Activated CD4-positive, CD25-positive, alpha-beta regulatory T cell treated with anti-CD3 and anti-CD28 coated beads, Interleukin-2, amount 50 U/mL, for 16 hours (primary cell): ENCODE results near the gene ULK4.
"Not testable (repeated sequence)": the region's sequence is repeated elsewhere in the genome, so short reads cannot be mapped to it uniquely, and the experiment has no call there.

Experiments used
- DNase-seq: peaks from one replicate; pipeline ENCODE4 v3.0.0-alpha.2; 2020; ENCODE audit warnings: low read depth, low spot score

Gene ULK4

DNA sequence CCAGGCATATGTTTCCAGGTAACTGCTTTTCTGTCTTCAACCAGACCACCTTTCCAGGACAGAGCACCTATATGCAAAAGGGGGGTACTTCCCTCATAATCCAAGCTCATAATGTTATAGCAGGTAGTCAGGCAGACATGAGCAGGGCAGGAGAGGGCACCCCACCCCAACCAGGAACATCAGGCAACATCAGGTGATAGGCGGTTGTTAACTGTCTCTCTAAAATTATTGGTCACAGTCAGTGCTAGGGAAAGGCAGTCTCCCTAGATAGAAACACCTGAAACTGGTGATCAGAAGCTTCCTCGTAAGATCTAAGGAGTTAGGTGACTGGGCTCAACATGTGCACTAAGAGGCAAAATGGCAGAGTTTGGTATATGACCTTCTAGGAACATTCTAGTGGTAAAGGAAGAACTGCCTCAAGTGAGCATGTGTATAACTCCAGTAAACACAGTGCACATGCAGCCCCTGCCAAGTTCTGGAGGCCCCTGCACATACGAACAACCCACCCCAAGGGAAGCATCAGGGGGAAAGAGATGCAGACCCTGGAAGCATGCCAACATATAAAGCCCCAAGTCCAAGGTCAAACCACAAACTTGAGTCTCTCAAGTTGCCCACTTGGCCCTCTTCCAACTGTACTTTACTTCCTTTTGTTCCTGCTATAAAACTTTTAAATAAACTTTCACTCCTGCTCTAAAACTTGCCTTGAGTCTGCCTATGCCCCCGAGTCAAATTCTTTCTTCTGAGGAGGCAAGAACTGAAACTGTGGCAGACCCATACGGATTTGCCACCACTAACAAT is 270.9 kb downstream of the ULK4 start:
- DNase-seq: no peak

DNA sequence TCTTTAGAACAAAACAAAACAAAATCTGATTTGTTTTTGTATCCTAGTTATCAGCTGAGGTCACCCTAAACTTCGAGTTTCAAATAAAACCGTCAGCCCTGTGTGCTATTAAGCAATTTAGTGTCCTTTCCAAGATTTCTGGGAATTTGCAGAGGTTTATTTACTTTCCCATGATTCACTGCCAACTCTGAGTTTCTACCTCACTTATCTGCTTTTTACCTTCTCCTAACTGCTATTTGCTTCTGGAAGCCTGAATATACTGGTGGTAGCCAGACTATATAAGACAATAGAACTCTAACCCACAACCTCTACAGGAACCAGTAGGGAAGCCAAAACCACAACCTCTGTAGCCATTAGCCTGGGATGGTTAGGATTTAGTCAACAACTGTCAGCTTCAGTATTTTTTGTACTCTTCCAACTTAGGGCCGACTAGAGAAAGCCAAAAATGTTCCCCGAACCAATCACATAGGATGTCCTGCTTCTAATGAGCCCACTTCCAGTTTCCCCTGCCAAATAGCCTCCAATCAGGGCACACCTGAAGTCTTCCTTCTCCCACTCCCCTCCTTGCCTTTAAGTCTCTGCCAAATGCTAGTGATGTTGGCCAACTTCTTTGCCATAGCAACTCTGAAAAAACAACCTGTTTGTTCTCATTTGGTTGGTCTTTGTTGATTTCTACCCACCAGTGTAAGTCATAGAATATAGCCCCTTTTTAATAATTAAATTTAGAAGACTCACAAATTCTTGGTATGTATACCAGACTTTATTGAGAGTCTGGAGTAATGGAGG is 273.1 kb downstream of the ULK4 start:
- DNase-seq: no peak

DNA sequence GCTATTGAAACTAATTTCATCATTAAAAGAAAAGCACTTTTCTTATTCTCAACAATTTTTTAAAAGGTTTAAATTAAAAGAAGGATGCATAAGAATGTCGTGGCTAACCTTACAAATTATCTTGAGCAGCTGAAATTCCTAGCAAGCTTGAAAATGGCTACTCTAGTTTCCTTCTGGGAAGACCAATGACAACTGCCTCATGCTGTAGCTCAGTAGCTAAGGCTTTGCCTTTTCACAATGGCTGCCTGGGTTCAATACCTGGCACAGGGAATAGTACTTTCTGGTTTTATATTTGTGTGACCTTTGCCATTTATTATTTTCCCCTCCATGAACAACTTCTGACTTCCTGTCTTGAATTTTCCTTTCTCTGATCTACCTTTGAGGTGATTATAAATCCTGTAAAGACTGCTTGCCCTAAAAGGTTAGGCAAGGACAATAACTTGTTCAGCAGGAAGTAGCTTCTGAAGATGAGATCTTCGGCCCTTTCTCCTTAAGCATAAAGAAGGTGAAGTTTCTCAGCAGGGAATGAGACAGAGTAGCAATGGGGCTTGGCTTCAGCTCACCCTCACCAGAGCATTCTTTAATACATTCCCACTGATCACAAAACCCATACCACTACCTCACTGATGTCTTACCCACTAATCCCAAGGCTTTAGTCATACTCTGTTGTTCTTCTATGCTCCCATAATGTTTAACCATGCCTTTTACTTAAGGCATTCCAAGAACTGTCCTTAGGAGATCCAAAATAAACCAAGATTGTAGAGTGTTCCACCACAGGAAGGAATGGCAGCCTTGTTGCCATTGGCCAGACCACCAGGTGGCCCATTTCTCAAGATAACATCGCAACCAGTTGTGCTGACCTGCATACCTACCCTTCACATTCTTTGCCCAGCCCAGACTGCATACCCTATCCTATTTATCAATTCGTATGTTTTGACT is 276.8 kb downstream of the ULK4 start:
- no peak for DNase-seq

DNA sequence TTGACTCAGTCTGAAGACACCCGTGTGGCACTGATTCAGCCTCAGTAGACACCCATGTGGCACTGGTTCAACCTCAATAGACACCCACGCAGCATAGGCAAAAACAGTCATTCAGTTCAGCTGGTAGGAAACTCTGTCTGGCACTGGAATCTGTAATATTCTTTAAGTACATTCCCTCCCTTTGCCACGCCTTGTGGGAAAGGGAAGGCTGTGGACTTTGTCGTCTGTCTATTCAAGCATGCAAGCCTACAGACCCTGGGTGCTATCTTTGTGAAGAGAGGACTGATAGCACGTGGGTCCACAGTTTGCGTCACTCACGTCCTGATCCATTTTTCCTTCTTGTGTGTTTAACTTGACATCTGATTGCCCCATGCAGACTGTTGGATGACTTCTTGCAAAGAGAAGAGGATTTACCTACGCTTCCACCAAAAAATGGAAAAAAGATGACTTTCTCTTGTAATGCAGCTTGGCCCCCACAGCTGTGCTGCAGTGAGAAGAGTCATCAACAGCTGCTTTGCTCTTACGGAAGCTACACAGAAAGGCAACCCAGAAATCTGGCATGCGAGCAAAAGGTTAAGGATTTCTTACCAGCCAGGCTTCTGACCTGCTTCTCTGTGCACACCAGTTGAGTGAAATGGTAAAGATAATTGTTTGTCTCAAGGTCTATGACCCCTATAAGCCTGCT is 278.1 kb downstream of the ULK4 start:
- no peak for DNase-seq

DNA sequence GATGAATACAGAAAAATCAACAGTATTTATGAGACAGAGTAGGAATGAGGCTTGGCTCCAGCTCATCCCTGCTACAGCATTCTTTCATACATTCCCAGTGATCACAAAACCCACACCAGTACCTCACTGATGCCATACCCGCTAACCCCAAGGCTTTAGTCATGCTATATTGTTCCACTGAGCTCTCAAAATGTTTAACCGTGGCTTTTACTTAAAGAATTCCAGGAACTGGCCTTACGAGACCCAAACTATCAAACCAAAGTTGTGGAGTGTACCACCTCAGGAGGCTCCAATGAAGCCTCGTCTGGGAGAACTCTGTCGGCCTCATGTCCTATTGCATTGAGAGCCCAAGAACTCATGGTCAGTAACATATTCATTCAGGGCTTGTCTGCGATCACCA is 278.9 kb downstream of the ULK4 start:
- DNase-seq: no peak

DNA sequence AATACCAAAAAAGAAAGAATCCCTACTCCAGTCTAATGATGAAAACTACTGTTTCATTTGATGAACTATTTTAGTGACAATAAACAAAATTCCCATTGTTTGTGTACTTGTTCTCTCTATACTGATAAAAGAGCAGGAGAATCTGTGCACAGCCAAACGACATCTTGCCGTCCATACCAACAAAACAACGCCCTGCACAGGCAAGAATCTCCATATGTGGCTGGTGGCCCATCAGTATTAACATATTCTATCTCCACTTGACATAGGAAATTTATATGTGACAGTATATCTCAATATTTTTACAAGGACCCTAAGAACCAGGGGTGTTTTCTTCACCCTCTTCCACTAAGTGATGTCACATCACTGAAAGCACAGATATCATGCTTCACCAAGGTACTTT is 279.5 kb downstream of the ULK4 start:
- DNase-seq: no peak

DNA sequence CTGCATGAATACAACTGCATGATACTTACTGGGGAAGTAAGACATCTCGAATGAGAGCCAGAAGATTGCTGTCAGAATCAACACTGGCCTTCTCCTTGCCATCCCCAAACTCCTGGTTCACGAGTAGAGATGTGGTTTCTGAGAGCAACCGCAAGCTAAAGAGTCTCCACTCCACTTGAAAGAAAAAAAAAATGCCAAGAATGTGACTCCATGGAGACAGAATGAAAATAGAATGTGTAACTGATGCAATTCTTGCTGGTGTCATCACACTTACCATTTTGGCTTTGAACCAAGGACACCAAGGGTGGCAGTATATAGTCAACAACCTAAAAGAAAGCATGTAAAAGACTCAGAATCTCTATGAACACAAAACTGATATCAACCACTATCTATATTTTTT is 280.4 kb downstream of the ULK4 start:
- DNase-seq: no peak

DNA sequence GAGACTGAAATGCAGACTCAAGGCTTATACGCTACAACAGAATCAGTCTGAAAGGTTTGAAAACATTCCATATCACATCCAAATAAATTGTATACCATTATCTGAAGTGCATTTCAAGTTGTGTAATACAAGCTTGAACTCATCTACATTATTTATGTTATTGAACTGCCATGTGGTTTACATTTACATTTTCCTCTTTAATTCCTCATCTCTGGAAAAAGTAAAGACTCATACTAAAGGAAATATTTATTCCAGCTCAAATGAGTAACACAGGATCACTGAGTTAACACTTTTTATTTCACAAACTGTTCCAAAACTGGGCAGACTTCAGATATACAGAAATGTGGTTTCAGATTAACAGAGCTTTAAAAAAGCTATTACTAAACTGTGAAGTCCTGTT is 282.5 kb downstream of the ULK4 start:
- no peak for DNase-seq

DNA sequence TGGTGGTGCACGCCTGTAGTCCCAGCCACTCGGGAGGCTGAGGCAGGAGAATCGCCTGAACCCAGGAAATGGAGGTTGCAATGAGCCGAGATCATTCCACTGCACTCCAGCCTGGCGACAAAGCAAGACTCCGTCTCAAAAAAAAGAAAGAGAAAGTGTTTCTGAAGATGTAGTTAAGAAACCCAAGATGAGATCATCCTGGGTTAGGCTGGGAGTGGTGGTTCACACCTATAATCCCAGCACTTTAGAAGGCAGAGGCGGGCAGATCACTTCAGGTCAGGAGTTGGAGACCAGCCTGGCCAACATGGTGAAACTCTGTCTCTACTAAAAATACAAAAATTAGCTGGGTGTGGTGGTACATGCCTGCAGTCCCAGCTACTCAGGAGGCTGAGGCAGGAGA is 286.8 kb downstream of the ULK4 start:
- not testable (repeated sequence) for DNase-seq

DNA sequence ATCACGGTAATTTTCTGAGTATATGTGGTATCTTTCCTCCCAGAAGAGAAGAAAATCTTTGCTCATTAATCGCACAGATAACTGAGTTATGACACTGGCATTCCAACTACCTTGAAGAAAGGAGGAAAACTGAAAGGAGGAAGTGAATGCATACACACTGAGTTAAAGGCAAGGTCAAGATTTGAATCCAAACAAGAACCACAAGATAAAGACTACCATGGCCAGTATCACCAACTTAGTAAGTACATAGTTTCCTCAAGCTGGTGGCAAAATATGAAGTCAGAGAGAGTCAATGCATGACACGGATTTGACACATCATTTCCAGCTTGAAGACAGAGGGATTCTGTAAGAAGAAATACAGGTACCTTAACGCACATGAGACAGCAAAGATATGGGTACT is 287.5 kb downstream of the ULK4 start:
- DNase-seq: no peak

DNA sequence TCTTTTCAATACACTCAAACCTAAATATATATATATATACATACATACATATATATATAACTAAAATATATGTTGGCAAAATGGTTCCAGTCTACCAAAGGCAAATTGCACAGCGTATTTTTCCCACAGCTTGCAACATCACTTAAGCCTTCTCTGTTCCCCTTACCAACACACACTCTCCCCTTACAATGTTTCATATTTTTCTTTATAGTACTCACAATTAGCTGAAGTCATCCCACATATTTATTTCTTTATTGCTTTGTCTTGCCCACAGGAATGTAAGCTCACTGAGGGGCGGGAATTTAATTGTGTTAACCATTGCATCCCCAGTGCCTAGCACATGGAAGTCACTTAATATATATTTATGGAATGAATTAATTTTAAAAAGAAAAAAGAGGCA is 288.3 kb downstream of the ULK4 start:
- DNase-seq: no peak

DNA sequence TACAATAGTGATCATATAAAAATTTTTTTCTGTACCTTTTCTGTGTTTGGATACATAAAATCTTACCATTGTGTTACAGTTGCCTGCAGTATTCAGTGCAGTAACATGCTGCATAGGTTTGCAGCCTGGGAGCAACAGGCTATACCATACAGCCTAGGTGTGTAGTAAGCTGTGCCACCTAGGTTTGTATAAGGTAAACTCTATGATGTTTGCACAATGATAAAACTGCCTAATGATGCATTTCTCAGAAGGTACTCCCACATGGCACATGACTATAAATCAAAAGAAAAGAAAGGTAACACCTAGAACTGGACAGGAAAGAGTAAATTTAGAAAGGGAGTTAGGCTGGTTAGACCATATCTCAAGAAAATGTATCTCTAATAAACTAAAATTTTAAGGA is 293.5 kb downstream of the ULK4 start:
- DNase-seq: no peak

DNA sequence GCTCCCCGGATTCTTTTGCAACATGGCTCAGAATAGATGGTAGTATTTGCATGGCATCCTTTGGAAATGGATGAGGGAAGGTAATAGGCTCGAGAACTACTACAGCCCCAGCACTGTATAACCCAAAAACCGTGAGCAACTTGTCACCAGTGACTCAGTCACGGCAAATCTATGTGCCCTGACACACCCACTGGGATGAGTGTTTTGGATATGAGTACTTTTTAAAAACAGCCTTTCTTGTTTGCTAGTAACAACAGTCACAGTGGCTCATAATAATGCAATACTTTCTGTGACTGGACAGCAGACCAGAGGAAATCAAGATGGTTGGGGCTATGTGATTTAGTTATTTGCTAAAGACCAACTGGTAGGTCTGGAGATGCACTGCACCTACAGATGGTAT is 299.6 kb downstream of the ULK4 start:
- no peak for DNase-seq

DNA sequence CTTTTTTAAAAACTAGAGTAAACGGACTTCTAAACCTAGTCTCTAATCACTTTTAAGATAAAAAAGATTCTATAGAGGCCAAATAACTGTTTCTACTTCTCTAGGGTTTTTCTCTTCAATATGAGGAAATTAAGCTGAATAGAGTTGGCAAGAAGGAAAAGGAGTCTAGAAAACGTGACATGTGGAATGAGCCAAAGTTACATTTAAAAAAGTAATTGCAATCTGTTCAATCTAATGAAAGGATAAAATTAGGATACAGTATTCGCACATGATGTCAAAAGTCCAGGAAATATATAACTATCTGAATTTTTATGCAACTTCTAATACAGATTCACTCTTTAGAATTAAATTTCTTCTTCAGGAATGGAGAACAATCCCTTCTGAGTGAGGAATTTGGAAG is 300.1 kb downstream of the ULK4 start:
- DNase-seq: no peak

DNA sequence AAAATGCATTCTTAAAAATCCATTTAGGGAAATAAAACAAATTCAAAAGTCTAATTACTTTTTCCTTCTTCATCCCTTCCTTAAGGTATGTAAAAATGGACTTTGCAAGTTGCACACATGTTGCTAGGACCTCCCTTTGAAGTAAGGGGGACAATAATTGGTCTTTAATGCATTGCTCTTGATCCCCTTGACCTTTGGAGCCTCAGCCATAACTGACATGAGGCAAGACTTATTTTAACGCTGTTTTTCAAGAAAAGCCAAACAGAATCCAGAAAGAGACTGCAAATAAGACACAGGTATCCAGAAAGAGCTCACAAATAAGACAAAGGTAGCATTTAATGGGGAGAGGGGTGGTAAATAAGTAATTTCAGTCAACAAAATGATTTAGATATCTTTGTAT is 301.4 kb downstream of the ULK4 start:
- DNase-seq: no peak

DNA sequence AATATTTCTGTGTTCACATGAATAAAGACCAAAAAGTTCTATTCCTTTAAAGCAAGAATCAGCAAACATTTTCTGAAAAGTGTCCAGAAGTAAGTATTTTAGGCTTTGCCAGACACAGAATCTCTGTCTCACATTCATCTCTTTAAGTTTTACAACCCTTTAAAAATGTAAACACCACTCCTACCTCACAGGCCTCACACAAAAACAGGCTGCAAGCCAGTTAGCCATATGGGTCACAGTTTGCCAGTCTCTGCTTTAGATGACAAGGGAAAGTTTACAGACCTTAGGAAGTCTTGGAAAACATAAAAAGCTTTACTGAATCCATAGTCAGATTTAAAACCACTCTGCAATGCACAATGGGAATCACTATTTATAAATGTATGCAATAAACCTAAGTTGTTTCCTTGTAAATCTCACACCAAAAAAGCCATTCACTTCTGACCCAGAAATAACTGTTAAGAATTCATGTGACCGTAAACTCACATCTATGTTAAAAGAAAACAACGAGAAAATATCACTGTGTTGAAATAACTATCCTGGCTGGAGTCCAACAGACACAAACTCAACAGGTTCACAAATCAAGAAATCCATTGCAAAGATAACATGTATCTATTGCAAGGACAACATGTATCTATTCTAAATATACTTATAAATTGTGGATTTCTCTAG is 308.2 kb downstream of the ULK4 start:
- DNase-seq: no peak

DNA sequence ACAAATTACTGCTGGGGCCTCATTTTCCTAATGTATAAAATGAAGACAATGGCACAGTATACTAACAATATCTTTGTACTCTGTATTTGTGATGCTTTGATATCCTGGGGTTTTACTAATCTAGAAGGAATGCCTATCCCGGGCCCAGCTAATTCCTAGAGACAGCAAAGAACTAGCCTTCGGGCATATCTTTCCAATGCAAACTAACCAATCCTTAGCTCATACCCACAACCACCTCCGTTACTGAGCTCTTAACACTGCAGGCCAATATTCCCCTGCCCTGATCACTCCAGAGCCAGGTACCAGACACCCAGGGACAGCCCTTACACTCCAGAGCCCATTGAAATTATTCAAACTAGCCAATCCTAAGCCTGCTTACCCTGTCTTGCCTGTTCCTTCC is 309.0 kb downstream of the ULK4 start:
- no peak for DNase-seq

DNA sequence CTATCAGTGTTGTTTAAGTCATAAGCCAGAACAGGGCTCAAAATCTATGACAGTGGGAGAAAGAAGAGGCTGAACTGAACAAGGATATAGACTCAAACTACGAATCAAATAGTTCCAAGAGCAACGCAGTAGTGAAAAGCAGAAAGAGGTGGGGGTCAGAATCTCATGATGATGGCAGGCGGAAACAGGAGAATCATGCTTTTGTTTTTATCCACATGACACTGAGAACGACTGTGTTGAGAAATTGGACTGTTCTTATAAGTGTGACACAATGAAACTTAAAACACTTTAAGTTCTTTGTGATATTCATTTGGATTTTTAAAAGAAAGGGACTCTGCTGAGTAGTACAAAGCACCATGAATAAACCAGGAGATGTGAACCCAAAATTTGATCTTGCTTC is 309.4 kb downstream of the ULK4 start:
- no peak for DNase-seq

DNA sequence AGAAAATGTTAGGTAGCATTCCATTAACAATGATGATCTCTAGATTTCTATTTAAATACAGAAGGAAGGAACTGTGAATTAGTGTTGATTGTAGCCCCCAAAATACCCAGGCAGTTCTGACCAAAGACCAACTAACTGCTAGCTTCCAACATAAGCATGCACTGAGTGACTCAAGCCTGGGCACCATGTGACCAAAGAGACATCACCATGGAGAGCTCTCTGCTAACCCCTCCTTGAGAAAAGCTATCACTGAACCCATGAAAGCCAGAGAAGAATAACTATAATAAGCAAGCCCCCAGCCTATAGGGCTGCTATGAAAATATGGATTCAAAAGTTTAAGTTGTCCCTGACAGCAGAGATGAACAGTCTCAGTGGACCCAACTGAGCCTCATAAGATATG is 310.2 kb downstream of the ULK4 start:
- no peak for DNase-seq

DNA sequence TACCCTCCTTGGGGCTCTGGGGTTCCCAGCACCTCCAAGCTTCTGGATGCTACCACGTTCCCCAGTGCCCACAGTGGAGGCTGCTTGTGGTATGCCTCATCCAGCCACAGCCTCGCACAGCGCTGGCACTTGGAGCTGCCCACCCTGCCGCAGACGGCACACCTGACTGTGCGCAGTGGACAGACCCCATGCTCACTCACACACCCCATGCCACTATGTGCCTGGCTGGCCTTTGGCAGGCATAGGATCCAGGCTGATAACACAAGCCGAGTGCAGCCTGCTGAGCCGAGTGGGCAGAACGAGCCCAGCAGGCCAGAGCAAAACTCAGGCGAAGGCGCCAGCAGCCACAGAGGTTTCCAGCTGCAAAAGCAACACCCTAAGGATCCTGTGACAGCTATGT is 311.5 kb downstream of the ULK4 start:
- no peak for DNase-seq

DNA sequence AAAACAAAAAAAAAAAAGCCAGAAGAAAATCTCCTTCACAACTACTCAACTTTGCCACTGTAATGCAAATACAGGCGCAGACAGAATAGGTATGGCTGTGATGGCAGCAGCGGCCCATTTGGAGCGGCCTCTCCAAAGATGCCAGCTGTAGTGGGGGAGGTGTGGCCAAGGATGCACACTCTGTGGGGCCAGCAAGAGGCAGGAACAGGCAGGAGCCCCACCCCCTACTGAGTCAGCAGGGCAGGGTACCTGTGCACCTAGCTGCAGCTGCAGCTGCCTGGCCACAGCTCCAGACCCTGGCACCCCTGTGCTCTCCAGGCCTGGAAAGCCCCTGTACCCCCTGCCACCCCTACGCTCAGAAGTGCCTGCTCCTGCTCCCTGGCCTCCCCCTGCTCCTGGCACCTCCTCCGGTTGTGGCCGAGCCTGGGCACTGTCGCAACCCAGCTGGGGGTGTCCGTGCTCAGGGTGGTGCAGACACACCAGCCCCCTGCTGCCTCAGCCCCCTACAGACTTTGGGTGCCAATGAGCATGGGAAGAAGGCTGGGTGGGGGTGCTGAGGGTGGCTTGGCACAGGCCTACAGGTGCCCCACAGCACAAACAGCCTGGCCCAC is 312.7 kb downstream of the ULK4 start:
- no peak for DNase-seq
